GM12874 (cell line): ENCODE data around the gene KCNN2.

Source experiments
- TF ChIP-seq, protein P1 (sequence below): IDR thresholded peaks from 2 replicates; pipeline ENCODE4 v1.5.1; 2011; ENCODE audit warnings: low read depth, mild to moderate bottlenecking, control low read depth, low read length, moderate library complexity; ENCODE audit not compliant: insufficient read depth

KCNN2 gene

GRCh38 chr5:114438471-114438870 is 76.6 kb downstream of the KCNN2 start:
- TF ChIP-seq, protein P1, sequence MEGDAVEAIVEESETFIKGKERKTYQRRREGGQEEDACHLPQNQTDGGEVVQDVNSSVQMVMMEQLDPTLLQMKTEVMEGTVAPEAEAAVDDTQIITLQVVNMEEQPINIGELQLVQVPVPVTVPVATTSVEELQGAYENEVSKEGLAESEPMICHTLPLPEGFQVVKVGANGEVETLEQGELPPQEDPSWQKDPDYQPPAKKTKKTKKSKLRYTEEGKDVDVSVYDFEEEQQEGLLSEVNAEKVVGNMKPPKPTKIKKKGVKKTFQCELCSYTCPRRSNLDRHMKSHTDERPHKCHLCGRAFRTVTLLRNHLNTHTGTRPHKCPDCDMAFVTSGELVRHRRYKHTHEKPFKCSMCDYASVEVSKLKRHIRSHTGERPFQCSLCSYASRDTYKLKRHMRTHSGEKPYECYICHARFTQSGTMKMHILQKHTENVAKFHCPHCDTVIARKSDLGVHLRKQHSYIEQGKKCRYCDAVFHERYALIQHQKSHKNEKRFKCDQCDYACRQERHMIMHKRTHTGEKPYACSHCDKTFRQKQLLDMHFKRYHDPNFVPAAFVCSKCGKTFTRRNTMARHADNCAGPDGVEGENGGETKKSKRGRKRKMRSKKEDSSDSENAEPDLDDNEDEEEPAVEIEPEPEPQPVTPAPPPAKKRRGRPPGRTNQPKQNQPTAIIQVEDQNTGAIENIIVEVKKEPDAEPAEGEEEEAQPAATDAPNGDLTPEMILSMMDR: no peak

GRCh38 chr5:114447084-114447773 is 85.4 kb downstream of the KCNN2 start:
- TF ChIP-seq, protein P1: peak; percentile 40; the same call in 1 of the 2 replicates

DNA sequence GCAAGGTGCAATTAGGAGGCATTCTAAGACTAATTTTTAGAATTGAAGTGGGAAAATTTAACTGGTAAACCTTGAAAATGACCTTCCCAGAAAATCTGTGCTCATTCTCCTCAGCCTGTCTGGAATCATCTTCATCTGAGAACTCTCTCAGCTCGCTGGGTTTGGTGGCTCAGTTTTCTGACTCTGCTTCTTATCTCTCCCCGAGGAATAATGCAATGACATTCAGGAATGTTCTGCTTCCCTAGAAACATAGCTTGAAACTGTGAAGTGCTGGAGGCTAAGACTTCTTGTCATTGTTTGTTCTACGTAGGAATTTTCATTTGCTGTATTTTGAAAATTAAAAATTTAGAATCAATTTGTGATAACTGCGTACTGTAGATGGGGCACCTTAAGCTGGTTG is 86.6 kb downstream of the KCNN2 start:
- TF ChIP-seq, protein P1: no peak

DNA sequence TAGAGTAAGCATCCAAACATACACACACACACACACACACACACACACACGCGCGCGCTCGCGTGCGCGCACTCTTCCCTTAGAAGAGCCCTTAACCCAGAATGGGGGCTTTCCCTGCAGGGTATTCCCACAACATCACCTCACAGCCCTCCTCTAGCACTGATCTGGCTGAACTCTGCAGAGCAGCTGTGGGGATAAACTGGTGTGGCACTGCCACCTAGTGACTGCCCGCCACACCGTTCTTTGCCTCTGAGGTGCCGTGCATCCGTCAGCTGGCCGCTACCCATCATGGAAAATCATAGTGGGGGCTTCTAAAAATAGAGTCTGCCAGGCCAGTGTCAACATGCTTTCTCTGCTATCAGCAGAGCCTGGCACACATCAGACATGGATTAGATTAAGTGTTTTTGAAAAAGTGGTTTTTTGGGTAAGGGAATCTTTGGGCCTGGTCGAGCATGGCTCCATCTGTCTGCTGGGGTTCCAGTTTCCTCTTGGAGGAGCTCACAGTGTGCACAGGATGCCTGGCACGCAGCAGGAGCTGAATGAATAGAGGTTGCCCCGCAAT is 88.1 kb downstream of the KCNN2 start:
- TF ChIP-seq, protein P1: peak; percentile 84

- TF ChIP-seq, protein P1: no peak
Observed at GRCh38 chr5:114450437-114450836, 88.6 kb downstream of the KCNN2 start.

DNA sequence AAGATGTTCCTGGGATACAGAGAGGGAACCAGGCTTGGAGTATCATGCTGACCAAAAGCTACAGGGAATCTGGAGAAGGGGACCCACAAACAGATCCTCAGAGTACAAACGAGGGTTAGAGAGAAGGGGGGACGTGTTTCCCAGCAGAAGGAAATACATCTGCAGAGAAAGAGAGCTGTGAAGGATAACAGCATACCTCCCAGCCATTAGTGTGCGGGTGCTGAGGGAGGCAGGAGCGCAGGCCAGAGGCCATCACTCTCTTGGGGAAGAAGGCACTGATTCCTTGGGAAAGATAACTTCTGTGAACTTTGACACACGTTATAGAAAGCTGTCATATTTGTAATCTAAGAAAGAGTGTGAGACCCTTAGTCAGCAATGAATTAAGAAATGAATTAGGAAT is 96.9 kb downstream of the KCNN2 start:
- TF ChIP-seq, protein P1: no peak

- TF ChIP-seq, protein P1: no peak
Observed at GRCh38 chr5:114467171-114467570, 105.3 kb downstream of the KCNN2 start.
